ENCODE data around the gene POU2AF1.

GRCh38 chr11:111366560-111367410, 12.3 kb downstream of the POU2AF1 start:
- TF ChIP-seq CTCF (IDR thresholded peaks at IDR 0.05): no peak
- no peak for TF ChIP-seq POLR2AphosphoS5 (IDR thresholded peaks at IDR 0.05)
